Mesenchymal stem cell (in vitro differentiated cells and primary cell): Measurements from ENCODE around the gene MOCOS.

ENCODE experiments used
- DNase-seq: peaks from one replicate; pipeline ENCODE4 v3.0.0-alpha.2; 2013
- H2AFZ ChIP-seq: one replicate; pipeline ENCODE4 v1.6.1; 2013; ENCODE audit warnings: low read depth, mild to moderate bottlenecking, control low read depth, inconsistent platforms, low read length, moderate library complexity
- H2AK5ac ChIP-seq: 2 replicates; pipeline ENCODE4 v1.6.1; 2013; ENCODE audit warnings: low read length, moderate library complexity, mild to moderate bottlenecking, inconsistent platforms; ENCODE audit not compliant: severe bottlenecking
- H2BK120ac ChIP-seq: one replicate; pipeline ENCODE4 v1.6.1; 2013; ENCODE audit warnings: low read depth, mild to moderate bottlenecking, inconsistent platforms, low read length, moderate library complexity
- H2BK12ac ChIP-seq, 2 experiments: one replicate each; pipeline ENCODE4 v1.6.1; 2013; ENCODE audit warnings: inconsistent platforms in 2 of 2, low read length in 2 of 2, mild to moderate bottlenecking in 2 of 2, moderate library complexity in 2 of 2, control low read depth in 1 of 2
- H2BK15ac ChIP-seq: one replicate; pipeline ENCODE4 v1.6.1; 2013; ENCODE audit warnings: mild to moderate bottlenecking, low read depth, inconsistent platforms; ENCODE audit not compliant: poor library complexity, severe bottlenecking
- H2BK5ac ChIP-seq: 2 replicates; pipeline ENCODE4 v1.6.1; 2013; ENCODE audit warnings: low read depth, mild to moderate bottlenecking, low read length, control low read depth, inconsistent platforms; ENCODE audit not compliant: poor library complexity, severe bottlenecking
- H3K14ac ChIP-seq, 2 experiments: one replicate each; pipeline ENCODE4 v1.6.1; 2013; ENCODE audit warnings: inconsistent platforms in 2 of 2, low read length in 2 of 2, control low read depth in 1 of 2, mild to moderate bottlenecking in 1 of 2, moderate library complexity in 1 of 2
- H3K18ac ChIP-seq, 2 experiments: one replicate each; pipeline ENCODE4 v1.6.1; 2013; ENCODE audit warnings: inconsistent platforms in 2 of 2, low read length in 2 of 2, control low read depth in 1 of 2, low read depth in 1 of 2, mild to moderate bottlenecking in 1 of 2
- H3K23ac ChIP-seq, 2 experiments: one replicate each; pipeline ENCODE4 v1.6.1; 2013; ENCODE audit warnings: inconsistent platforms in 2 of 2, low read length in 2 of 2, mild to moderate bottlenecking in 2 of 2, moderate library complexity in 2 of 2, control low read depth in 1 of 2
- H3K27ac ChIP-seq: 2 replicates; pipeline ENCODE4 v1.5.1; 2013; ENCODE audit warnings: mild to moderate bottlenecking, moderate library complexity, low read length, control low read depth, inconsistent platforms; ENCODE audit not compliant: poor library complexity, severe bottlenecking
- H3K27me3 ChIP-seq, 2 experiments: 2 replicates each; pipeline versions ENCODE4 v1.6.1 to v1.7.0; 2013; ENCODE audit warnings: low read length in 2 of 2, mild to moderate bottlenecking in 2 of 2, moderate library complexity in 2 of 2, control low read depth in 1 of 2, inconsistent platforms in 1 of 2; ENCODE audit not compliant: control insufficient read depth in 1 of 2, insufficient read depth in 1 of 2
- H3K36me3 ChIP-seq, 2 experiments: 2 replicates each; pipeline versions ENCODE4 v1.6.1 to v1.7.0; 2013; ENCODE audit warnings: low read length in 2 of 2, control low read depth in 1 of 2, inconsistent platforms in 1 of 2, low read depth in 1 of 2, mild to moderate bottlenecking in 1 of 2; ENCODE audit not compliant: insufficient read depth in 2 of 2, control insufficient read depth in 1 of 2
- H3K4ac ChIP-seq, 2 experiments: one replicate each; pipeline ENCODE4 v1.6.1; 2013; ENCODE audit warnings: inconsistent platforms in 2 of 2, low read length in 2 of 2, mild to moderate bottlenecking in 2 of 2, moderate library complexity in 2 of 2, control low read depth in 1 of 2, low read depth in 1 of 2
- H3K4me1 ChIP-seq: 2 replicates; pipeline ENCODE4 v1.6.1; 2013; ENCODE audit warnings: low read depth, low read length, control low read depth; ENCODE audit not compliant: control insufficient read depth, insufficient read depth
- H3K4me2 ChIP-seq: 2 replicates; pipeline ENCODE4 v1.6.1; 2013; ENCODE audit warnings: low read length, mild to moderate bottlenecking, inconsistent platforms; ENCODE audit not compliant: poor library complexity, severe bottlenecking
- H3K4me3 ChIP-seq, 2 experiments: 2 replicates each; pipeline versions ENCODE4 v1.5.1 to v1.7.0; 2013; ENCODE audit warnings: low read length in 2 of 2, mild to moderate bottlenecking in 2 of 2, control low read depth in 1 of 2, low read depth in 1 of 2; ENCODE audit not compliant: insufficient read depth in 1 of 2
- H3K79me1 ChIP-seq: replicated peaks from 2 replicates; pipeline ENCODE4 v1.6.1; 2013; ENCODE audit warnings: mild to moderate bottlenecking, control low read depth, low read length, inconsistent platforms; ENCODE audit not compliant: poor library complexity, severe bottlenecking
- H3K9ac ChIP-seq: 2 replicates; pipeline ENCODE4 v1.7.0; 2013; ENCODE audit warnings: mild to moderate bottlenecking, low read length, moderate library complexity
- H3K9me3 ChIP-seq: 2 replicates; pipeline ENCODE4 v1.7.0; 2013; ENCODE audit warnings: mild to moderate bottlenecking, low read length; ENCODE audit not compliant: control insufficient read depth
- H4K8ac ChIP-seq: one replicate; pipeline ENCODE4 v1.6.1; 2013; ENCODE audit warnings: inconsistent platforms, mild to moderate bottlenecking, low read length, moderate library complexity
- H4K91ac ChIP-seq: one replicate; pipeline ENCODE4 v1.6.1; 2013; ENCODE audit warnings: mild to moderate bottlenecking, low read length, inconsistent platforms
- WGBS: methylation state at CpG from one replicate; pipeline ENCODE4 v1.1.7; 2013; ENCODE audit warnings: mixed read lengths; 5-methylcytosine and 5-hydroxymethylcytosine counted together

Gene MOCOS

DNA sequence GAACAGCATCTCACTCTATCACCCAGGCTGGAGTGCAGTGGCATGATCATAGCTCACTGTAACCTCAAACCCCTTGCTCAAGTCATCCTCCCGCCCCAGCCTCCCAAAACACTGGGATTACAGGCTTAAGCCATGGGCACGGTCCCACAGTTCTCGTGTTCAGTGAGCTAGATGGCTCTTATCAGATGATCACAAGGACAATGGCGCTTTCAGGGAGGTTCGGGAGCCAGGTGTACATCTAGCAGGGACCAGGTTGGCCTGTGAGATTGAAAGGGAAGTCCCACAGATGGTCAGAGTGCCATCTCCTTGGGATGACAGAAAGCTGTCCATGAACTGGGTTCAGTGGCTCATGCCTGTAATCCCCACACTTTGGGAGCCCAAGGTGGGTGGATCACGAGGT lies 96.2 kb downstream of the MOCOS start:
- Histone ChIP-seq H3K14ac (no peak overlapping the region), H2AFZ (no peak overlapping the region), H3K4me2 (no peak overlapping the region), H2BK120ac (no peak overlapping the region), H4K91ac (no peak overlapping the region), H3K79me1 (no peaks in the 10 kb centered on the region), H3K36me3 (no peaks in the 10 kb centered on the region), H3K4me1 (no peaks in the 10 kb centered on the region), H2BK12ac (no peak overlapping the region), H3K27me3 (no peaks in the 10 kb centered on the region), H3K4me3 (no peak overlapping the region), H2BK5ac (no peak overlapping the region), H4K8ac (no peak overlapping the region), H2BK15ac (no peak overlapping the region), H3K4ac (no peak overlapping the region), H3K18ac (no peak overlapping the region), H3K9ac (no peak overlapping the region), H3K23ac (peak overlapping the region in 1 of 2 experiments; percentile 23), H3K9me3 (no peaks in the 10 kb centered on the region), H3K27ac (no peak overlapping the region), H2AK5ac (no peak overlapping the region)
- no peak for DNase-seq
- 74% methylated on average over 6 of the region's 6 CpGs for WGBS

DNA sequence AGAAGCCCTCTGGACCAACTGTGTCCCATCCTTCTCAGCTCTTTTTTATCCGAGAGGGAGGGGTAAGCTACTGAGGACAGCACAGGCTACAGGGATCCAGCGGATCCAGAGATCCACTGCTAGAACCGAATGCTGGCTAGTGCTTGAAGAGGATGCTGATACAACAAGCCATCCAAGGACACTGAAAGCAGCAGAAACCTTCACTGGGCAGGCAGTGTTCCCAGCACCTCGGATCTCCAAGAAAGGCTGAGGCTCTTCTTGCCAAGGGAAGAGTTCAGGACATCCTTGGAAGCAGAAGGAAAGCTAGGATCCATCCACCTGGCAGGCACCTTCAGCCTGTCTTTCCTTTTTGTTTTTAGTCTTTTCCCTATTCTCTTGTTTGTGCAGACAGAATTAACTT lies 97.0 kb downstream of the MOCOS start:
- no peak overlapping the region for H3K14ac ChIP-seq
- no peaks in the 10 kb centered on the region for H3K4me1 ChIP-seq
- H3K9me3 ChIP-seq = peaks cover 7% of the 10 kb centered on the region
- H2BK15ac ChIP-seq = no peak overlapping the region
- no peak overlapping the region for H2BK12ac ChIP-seq
- H3K4me2 ChIP-seq = no peak overlapping the region
- DNase-seq = no peak
- H3K4me3 ChIP-seq = no peak overlapping the region
- no peaks in the 10 kb centered on the region for H3K27me3 ChIP-seq
- peak overlapping the region; percentile 38 for H3K9ac ChIP-seq
- no peak overlapping the region for H4K8ac ChIP-seq
- no peaks in the 10 kb centered on the region for H3K36me3 ChIP-seq
- no peaks in the 10 kb centered on the region for H3K79me1 ChIP-seq
- H2BK5ac ChIP-seq = no peak overlapping the region
- 72% methylated on average over 4 of the region's 4 CpGs for WGBS
- H2AFZ ChIP-seq = peak overlapping the region; percentile 5
- H2AK5ac ChIP-seq = no peak overlapping the region
- no peak overlapping the region for H4K91ac ChIP-seq
- no peak overlapping the region for H2BK120ac ChIP-seq
- H3K23ac ChIP-seq = no peak overlapping the region
- H3K18ac ChIP-seq = peak overlapping the region in 1 of 2 experiments; percentile 18
- no peak overlapping the region for H3K4ac ChIP-seq
- no peak overlapping the region for H3K27ac ChIP-seq

DNA sequence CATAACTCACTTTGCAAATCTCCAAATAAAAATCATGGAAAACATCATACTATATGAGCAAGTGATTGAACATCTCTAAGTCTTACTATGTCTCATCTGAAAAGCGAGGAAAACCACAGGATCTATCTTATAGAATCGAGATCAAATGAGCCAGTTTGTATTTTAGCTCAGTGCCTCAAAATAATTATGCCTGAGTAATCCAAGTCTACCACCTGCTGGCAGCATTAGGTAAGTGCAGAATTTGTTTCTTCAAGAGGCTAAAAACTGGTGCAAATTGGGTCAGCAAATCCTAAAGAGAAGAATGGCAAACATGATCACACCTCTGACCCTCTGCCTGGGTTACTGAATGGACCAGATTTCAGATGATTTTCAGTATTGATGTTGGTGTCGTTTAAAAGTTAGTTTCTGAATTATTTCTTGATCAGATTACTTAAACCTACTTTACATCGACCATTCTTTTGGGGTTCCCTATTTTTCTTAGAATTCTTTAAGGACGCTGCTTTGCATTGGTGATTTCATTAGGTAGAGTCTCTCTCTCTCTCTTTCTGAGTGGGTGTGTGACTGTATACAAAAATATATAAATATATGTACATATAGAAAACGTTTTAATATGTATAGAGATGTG lies 97.5 kb downstream of the MOCOS start:
- H3K9ac ChIP-seq = peak overlapping the region; percentile 38
- no peak overlapping the region for H4K8ac ChIP-seq
- H3K23ac ChIP-seq = no peak overlapping the region
- no peak overlapping the region for H4K91ac ChIP-seq
- DNase-seq = peak; percentile 69
- H3K18ac ChIP-seq = no peak overlapping the region
- no peaks in the 10 kb centered on the region for H3K4me1 ChIP-seq
- H3K79me1 ChIP-seq = no peaks in the 10 kb centered on the region
- H3K14ac ChIP-seq = no peak overlapping the region
- H3K4ac ChIP-seq = no peak overlapping the region
- no peak overlapping the region for H2BK15ac ChIP-seq
- no peaks in the 10 kb centered on the region for H3K27me3 ChIP-seq
- 13% methylated on average over 3 of the region's 6 CpGs for WGBS
- H2AFZ ChIP-seq = no peak overlapping the region
- no peak overlapping the region for H2BK12ac ChIP-seq
- H3K4me2 ChIP-seq = no peak overlapping the region
- peaks cover 10% of the 10 kb centered on the region for H3K9me3 ChIP-seq
- H3K36me3 ChIP-seq = no peaks in the 10 kb centered on the region
- no peak overlapping the region for H2BK5ac ChIP-seq
- no peak overlapping the region for H2BK120ac ChIP-seq
- no peak overlapping the region for H3K27ac ChIP-seq
- H2AK5ac ChIP-seq = no peak overlapping the region
- H3K4me3 ChIP-seq = no peak overlapping the region

DNA sequence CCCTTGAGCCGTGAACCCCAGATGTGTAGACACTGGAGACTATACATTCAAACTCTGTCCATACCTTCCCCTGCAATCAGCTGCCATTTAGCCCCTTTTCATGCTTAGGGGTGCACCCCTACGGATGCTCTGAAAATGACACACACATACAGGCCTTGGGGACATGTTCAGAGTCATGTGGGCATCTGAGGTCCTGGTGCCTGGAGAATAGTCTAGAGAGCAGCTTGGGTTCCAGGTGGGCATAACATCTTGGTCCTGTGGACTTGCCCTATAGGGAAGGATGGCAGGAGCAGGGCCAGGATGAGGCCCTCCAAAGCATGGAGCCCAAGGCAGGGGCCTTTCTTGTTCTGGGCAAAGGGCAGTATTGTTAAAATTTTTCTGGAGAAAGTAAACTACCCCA lies 100.4 kb downstream of the MOCOS start:
- Histone ChIP-seq H2BK12ac (no peak overlapping the region), H3K79me1 (no peaks in the 10 kb centered on the region), H3K9ac (no peak overlapping the region), H3K4me1 (no peaks in the 10 kb centered on the region), H2BK120ac (no peak overlapping the region), H3K9me3 (peaks cover 10% of the 10 kb centered on the region), H3K27ac (no peak overlapping the region), H2AFZ (no peak overlapping the region), H3K27me3 (no peaks in the 10 kb centered on the region), H4K8ac (no peak overlapping the region), H4K91ac (no peak overlapping the region), H3K4ac (no peak overlapping the region), H3K18ac (no peak overlapping the region), H3K36me3 (no peaks in the 10 kb centered on the region), H2BK5ac (no peak overlapping the region), H3K14ac (no peak overlapping the region), H3K4me2 (no peak overlapping the region), H3K23ac (no peak overlapping the region), H3K4me3 (no peak overlapping the region), H2BK15ac (no peak overlapping the region), H2AK5ac (no peak overlapping the region)
- 83% methylated on average over 2 of the region's 2 CpGs for WGBS
- no peak for DNase-seq
